Activated CD4-positive, alpha-beta T cell treated with anti-CD3 and anti-CD28 coated beads for 36 hours (primary cell): ENCODE data around the gene ELL. TPM values are rescaled to one million over a fixed set of nuclear protein-coding genes. Genes with fewer than 3 reads are reported as not detected.
A peak's percentile ranks its signal among the peaks of the same experiment; 100 is the strongest.

Source experiments
- ATAC-seq: fragments of 200-7000 bp; cut with Tn5 transposase; one replicate; pipeline ENCODE4 v1.10.0; 2021; ENCODE audit warnings: mild to moderate bottlenecking, moderate library complexity
- CTCF ChIA-PET: fragments of 350-600 bp; sonication (Branson Sonifier 250); formaldehyde crosslinking; loops from one replicate; lab custom pipeline; 2021; ENCODE audit warnings: antibody characterized with exemption; lab: Charles Lee
- POLR2A ChIA-PET: fragments of 350-600 bp; sonication (Branson Sonifier 250); formaldehyde crosslinking; loops from one replicate; lab custom pipeline; 2021; ENCODE audit warnings: antibody characterized with exemption, inconsistent platforms; lab: Charles Lee
- DNase-seq: peaks from one replicate; pipeline ENCODE4 v3.0.0-alpha.2; 2020
- H3K27ac Mint-ChIP-seq: one replicate; pipeline ENCODE4 v1.8.0; 2021; ENCODE audit warnings: mixed read lengths
- H3K27me3 Mint-ChIP-seq: one replicate; pipeline ENCODE4 v1.8.0; 2021; ENCODE audit warnings: mixed read lengths
- H3K36me3 Mint-ChIP-seq: one replicate; pipeline ENCODE4 v1.8.0; 2021; ENCODE audit warnings: low read depth, mixed read lengths
- H3K4me1 Mint-ChIP-seq: one replicate; pipeline ENCODE4 v1.8.0; 2021; ENCODE audit warnings: mixed read lengths
- H3K4me3 Mint-ChIP-seq: one replicate; pipeline ENCODE4 v1.8.0; 2021; ENCODE audit warnings: mild to moderate bottlenecking, moderate library complexity, mixed read lengths
- H3K9me3 Mint-ChIP-seq: one replicate; pipeline ENCODE4 v1.8.0; 2021; ENCODE audit warnings: low read depth, mixed read lengths
- intact Hi-C, 2 experiments: fragments of 100-400 bp; cut with DNase I in 1 of 2; cut with micrococcal nuclease in 1 of 2; formaldehyde crosslinking; loops; one replicate each; pipeline versions ENCODE4 v1.14.2 to v1.15.1; 2022 to 2024; cut with DNase I, micrococcal nuclease
- total RNA-seq, 2 experiments: library from RNA; stranded (reverse); gene quantifications; one replicate each; pipeline ENCODE4 v1.2.3, GENCODE V29; 2021

ELL gene
- total RNA-seq, 2 experiments from 2014 or later, result 20.2 to 21.4 TPM

- Mint-ChIP-seq H3K27ac (peak overlapping the region; percentile 60), H3K27me3 (no peaks in the 10 kb centered on the region), H3K36me3 (peaks cover 2% of the 10 kb centered on the region), H3K4me1 (peaks cover 93% of the 10 kb centered on the region), H3K4me3 (no peak overlapping the region), H3K9me3 (no peaks in the 10 kb centered on the region)
- CTCF ChIA-PET, result interaction anchor here (0.8 kb wide), 1 partner anchor 30 kb away, joined by 3 read pairs; no protein-coding TSS in a partner anchor
- DNase-seq (no peak), ATAC-seq (no peak)
- intact Hi-C loops, result no loop called here
- POLR2A ChIA-PET, result interaction anchor here (1.0 kb wide), 1 partner anchor 343 kb away, joined by 3 read pairs; no protein-coding TSS in a partner anchor
Observed at GRCh38 chr19:18500376-18500775, 21.5 kb downstream of the ELL start.

DNA sequence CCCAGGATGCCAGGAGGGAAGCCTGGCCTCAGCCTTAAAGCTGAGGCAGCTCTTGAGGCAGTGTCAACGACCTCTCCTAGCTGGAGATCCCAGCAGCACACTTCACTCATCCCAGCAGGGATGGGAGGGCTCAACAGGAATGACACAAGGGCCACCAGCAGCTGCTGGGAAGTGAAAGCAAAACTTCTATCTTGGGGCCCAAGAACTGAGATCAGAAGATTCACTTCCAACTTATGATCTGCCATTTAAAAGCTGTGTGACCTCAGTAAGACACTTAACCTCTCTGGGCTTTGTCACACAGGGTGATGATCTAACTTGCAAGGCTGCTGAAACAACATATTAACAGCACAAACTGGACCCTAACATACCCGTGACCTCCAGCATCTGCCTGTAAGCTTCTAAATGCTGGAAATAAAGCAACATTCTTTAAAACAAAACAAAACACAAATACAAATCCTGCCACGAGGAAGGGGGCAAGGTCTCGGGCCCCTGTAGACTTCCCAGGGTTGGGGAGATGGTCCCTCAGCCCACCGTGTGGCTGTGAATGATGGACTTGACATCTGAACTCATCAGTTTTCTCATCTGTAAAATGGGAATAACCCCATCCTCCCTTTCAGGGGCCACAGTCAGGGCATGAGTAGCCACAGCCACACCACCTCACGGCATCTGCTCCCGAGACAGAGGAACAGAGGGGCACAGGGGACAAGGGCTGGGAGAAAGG is 22.7 kb downstream of the ELL start:
- ATAC-seq (no peak), DNase-seq (no peak)
- ChIA-PET POLR2A (no interaction called here), CTCF (interaction anchor here (0.8 to 1.5 kb wide), 4 partner anchors 9 to 38 kb away, joined by 3 to 6 read pairs (median 4); no protein-coding TSS in a partner anchor)
- Mint-ChIP-seq H3K36me3 (peaks cover 2% of the 10 kb centered on the region), H3K27ac (peak overlapping the region; percentile 47), H3K4me1 (peaks cover 93% of the 10 kb centered on the region), H3K4me3 (no peak overlapping the region), H3K27me3 (no peaks in the 10 kb centered on the region), H3K9me3 (no peaks in the 10 kb centered on the region)
- intact Hi-C loops, result no loop called here

- Mint-ChIP-seq H3K4me1 (peaks cover 81% of the 10 kb centered on the region), H3K36me3 (no peaks in the 10 kb centered on the region), H3K27me3 (no peaks in the 10 kb centered on the region)
Observed at GRCh38 chr19:18496980-18497256, 25.0 kb downstream of the ELL start.

GRCh38 chr19:18496167-18496979 is 25.5 kb downstream of the ELL start:
- H3K4me3 Mint-ChIP-seq, result peak overlapping the region; percentile 45
- no peaks in the 10 kb centered on the region for H3K36me3 Mint-ChIP-seq
- peaks cover 77% of the 10 kb centered on the region for H3K4me1 Mint-ChIP-seq
- no peaks in the 10 kb centered on the region for H3K9me3 Mint-ChIP-seq
- CTCF ChIA-PET, result interaction anchor here (0.6 to 2.5 kb wide), 14 partner anchors 9 to 558 kb away, joined by 3 to 9 read pairs (median 3); no protein-coding TSS in a partner anchor
- peak overlapping the region; percentile 88 for H3K27ac Mint-ChIP-seq
- DNase-seq (peak; percentile 79), ATAC-seq (peak; percentile 96)
- intact Hi-C loops, result loop anchor here (2.0 kb wide), 2 partner anchors 18 to 24 kb away; no protein-coding TSS in a partner anchor
- H3K27me3 Mint-ChIP-seq, result no peaks in the 10 kb centered on the region
- POLR2A ChIA-PET, result interaction anchor here (0.6 to 1.0 kb wide), 5 partner anchors 9 to 206 kb away, joined by 3 to 8 read pairs (median 4); no protein-coding TSS in a partner anchor

More at GRCh38 chr19:18496980-18497256, 25.0 kb downstream of the ELL start:
- Mint-ChIP-seq H3K27ac (peak overlapping the region; percentile 29), H3K4me3 (no peak overlapping the region), H3K9me3 (no peaks in the 10 kb centered on the region)
- ATAC-seq, result no peak
- CTCF ChIA-PET, result interaction anchor here (0.6 to 2.5 kb wide), 6 partner anchors 8 to 91 kb away, joined by 3 to 9 read pairs (median 4); no protein-coding TSS in a partner anchor
- intact Hi-C loops, result loop anchor here (2.0 kb wide), 2 partner anchors 18 to 24 kb away; no protein-coding TSS in a partner anchor
- no peak for DNase-seq
- POLR2A ChIA-PET, result interaction anchor here (0.6 to 0.9 kb wide), 2 partner anchors 15 to 207 kb away, joined by 4 read pairs; no protein-coding TSS in a partner anchor

DNA sequence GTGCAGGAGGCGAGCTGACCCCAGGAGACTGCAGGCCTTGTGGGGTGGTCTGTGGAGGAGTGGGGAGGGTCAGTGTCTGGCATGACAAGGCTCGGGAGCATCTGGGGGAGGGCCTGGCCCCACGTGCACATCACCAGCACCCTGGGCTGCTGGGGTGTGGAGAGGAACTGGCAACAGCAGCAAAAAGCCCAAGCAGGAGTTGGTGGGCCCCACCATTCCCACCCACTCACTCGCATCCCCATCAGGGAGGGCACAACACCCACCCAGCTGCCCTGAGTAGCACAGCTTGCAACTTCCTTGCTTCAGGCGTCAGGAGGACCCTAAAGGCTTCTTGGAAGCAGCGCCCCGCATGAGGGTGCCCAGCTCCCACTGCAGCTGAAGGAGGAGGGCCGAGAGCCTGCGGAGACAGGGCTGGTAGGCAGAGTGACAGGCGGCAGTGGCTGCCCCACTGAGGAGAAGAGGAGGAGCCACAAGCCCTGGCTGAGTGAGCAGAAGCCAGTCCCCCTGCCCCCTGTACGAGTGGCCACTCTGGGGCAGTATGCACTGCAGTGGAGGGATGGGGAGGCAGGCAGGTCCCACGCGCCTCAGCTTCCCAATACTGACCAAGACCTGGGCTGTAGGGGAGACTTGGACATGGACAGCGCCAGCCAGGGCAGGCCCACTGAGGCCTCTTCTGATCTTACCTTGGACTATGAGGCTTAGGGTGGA is 26.5 kb downstream of the ELL start:
- POLR2A ChIA-PET, result interaction anchor here (1.0 kb wide), 1 partner anchor 9 kb away, joined by 5 read pairs; no protein-coding TSS in a partner anchor
- H3K27me3 Mint-ChIP-seq, result no peaks in the 10 kb centered on the region
- peaks cover 67% of the 10 kb centered on the region for H3K4me1 Mint-ChIP-seq
- DNase-seq (no peak), ATAC-seq (no peak)
- no peaks in the 10 kb centered on the region for H3K9me3 Mint-ChIP-seq
- intact Hi-C loops, result no loop called here
- CTCF ChIA-PET, result interaction anchor here (0.6 to 2.5 kb wide), 10 partner anchors 8 to 321 kb away, joined by 3 to 9 read pairs (median 4); no protein-coding TSS in a partner anchor
- no peaks in the 10 kb centered on the region for H3K36me3 Mint-ChIP-seq
- H3K4me3 Mint-ChIP-seq, result peak overlapping the region; percentile 45
- peak overlapping the region; percentile 88 for H3K27ac Mint-ChIP-seq

DNA sequence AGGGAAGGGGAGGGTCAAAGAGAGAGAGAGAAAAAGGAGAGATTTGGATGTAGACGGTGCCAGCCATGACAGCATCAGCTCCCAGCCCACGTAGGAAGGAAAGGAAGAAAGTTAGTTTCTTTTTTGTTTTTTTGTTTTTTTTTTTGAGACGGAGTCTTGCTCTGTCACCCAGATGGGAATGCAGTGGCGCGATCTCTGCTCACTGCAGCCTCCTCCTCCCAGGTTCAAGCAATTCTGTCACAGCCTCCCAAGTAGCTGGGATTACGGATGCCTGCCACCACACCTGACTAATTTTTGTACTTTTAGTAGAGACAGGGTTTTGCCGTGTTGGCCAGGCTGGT is 27.6 kb downstream of the ELL start:
- Mint-ChIP-seq H3K36me3 (no peaks in the 10 kb centered on the region), H3K27me3 (no peaks in the 10 kb centered on the region), H3K27ac (peak overlapping the region; percentile 78), H3K4me1 (peaks cover 59% of the 10 kb centered on the region), H3K4me3 (peak overlapping the region; percentile 10), H3K9me3 (no peaks in the 10 kb centered on the region)
- DNase-seq (peak; percentile 51), ATAC-seq (peak; percentile 33)
- ChIA-PET CTCF (interaction anchor here (0.6 to 2.6 kb wide), 4 partner anchors 12 to 26 kb away, joined by 4 to 6 read pairs (median 5); no protein-coding TSS in a partner anchor), POLR2A (interaction anchor here (0.7 kb wide), 1 partner anchor 20 kb away, joined by 5 read pairs; no protein-coding TSS in a partner anchor)
- intact Hi-C loops, result no loop called here

DNA sequence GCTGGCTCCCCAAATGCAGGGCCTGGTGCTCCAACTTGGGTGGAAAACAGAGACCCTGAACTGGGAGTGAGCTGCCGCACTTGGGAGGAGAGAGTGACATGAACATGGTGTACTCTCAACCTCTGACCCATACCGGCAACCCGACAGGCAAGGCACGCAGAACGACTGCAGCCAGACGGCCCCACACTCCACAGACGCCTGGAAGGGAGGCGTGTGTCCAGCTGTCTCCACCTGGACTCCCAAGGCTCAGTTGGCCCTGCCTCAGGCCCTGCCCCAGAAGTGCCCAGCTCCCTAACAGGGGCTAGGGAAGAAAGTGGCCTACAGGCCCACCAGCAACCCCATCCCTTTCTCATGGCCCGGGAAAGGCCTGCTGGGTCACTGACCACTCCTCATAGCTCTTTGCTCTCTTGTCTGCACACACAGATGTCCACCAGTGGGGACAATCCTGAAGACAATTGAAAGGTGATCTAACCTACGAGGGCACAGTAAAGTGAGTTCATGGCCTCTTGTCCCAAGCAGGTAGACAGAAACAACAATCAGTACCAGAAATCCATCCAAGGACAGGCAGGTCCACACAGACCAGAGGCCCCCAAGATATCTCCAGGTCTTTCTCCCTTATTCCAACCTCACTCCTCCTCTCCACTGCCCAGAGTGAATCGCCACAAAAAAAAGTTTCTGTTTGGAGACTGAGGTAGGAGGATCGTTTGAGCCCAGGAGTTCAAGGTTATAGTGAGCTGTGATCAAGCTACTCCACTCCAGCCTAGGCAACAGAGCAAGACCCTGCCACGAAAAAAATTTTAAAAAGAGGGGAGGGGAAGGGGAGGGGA is 28.2 kb downstream of the ELL start:
- no peaks in the 10 kb centered on the region for H3K36me3 Mint-ChIP-seq
- ChIA-PET POLR2A (no interaction called here), CTCF (interaction anchor here (0.6 to 2.6 kb wide), 6 partner anchors 11 to 27 kb away, joined by 4 to 10 read pairs (median 5); no protein-coding TSS in a partner anchor)
- peaks cover 58% of the 10 kb centered on the region for H3K4me1 Mint-ChIP-seq
- ATAC-seq, result no peak
- no peaks in the 10 kb centered on the region for H3K27me3 Mint-ChIP-seq
- peak overlapping the region; percentile 78 for H3K27ac Mint-ChIP-seq
- peak overlapping the region; percentile 10 for H3K4me3 Mint-ChIP-seq
- intact Hi-C loops, result no loop called here
- H3K9me3 Mint-ChIP-seq, result no peaks in the 10 kb centered on the region
- no peak for DNase-seq

DNA sequence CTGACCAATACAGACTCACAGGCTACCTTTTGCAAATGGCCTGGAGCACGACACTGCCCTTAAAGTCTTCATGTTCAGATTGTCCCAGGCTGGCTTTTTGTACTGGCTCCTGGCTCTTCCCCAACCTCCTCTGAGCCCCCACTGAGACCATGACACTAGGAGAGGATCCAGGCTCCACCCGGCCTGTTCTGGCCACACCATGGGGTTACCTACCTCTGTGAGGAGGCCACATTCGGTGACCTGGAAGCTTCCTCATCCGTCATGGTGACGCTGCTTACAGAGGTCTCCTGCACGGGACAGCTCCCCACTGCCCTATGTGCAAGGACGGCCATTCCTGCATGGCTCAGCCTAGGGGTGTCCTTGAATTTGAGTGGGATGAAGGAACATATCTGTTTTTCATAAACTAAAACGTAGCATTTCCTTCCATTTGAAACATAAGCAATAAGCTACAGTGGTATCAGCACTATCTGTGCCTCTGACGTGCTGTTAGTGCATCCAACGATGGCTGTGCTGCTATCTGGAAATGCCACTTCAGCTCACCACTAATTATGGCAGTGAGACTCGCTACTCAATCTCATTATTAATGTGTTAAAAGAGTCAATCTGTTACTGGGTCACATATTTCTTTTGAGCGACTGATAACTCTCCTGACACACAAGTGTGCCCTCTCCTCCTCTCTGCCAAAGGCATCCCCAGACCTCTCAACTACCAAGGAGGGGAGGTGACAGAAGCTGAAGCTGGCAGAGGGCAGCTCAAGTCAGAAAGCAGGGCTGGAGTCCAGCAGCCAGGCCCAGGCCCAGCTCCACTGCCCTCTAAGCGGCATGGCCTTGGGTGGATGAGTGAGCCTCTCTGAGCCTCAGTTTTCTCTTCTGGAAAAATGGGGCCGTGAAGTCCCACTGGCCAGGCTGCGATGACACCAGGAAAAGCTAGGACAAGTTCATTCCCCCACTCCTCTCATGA is 29.6 kb downstream of the ELL start:
- CTCF ChIA-PET, result interaction anchor here (0.6 to 2.6 kb wide), 5 partner anchors 9 to 28 kb away, joined by 3 to 10 read pairs (median 6); no protein-coding TSS in a partner anchor
- Mint-ChIP-seq H3K36me3 (no peaks in the 10 kb centered on the region), H3K27ac (peak overlapping the region; percentile 24), H3K27me3 (no peaks in the 10 kb centered on the region), H3K9me3 (no peaks in the 10 kb centered on the region), H3K4me1 (peaks cover 50% of the 10 kb centered on the region), H3K4me3 (no peak overlapping the region)
- POLR2A ChIA-PET, result no interaction called here
- no peak for DNase-seq
- ATAC-seq, result no peak
- intact Hi-C loops, result no loop called here

- Mint-ChIP-seq H3K27me3 (no peaks in the 10 kb centered on the region), H3K9me3 (no peaks in the 10 kb centered on the region), H3K4me1 (peaks cover 48% of the 10 kb centered on the region), H3K36me3 (no peaks in the 10 kb centered on the region), H3K4me3 (no peak overlapping the region), H3K27ac (no peak overlapping the region)
- DNase-seq (no peak), ATAC-seq (no peak)
- POLR2A ChIA-PET, result no interaction called here
- intact Hi-C loops, result no loop called here
- CTCF ChIA-PET, result interaction anchor here (0.5 to 2.2 kb wide), 3 partner anchors 8 to 1926 kb away, joined by 3 to 8 read pairs (median 3); no protein-coding TSS in a partner anchor
Observed at GRCh38 chr19:18490728-18491127, 31.1 kb downstream of the ELL start.
